Mesenchymal stem cell (in vitro differentiated cells and primary cell): ENCODE results near the gene APLNR.

Experiments
- DNase-seq: peaks from one replicate; pipeline ENCODE4 v3.0.0-alpha.2; 2013
- H2AFZ ChIP-seq: one replicate; pipeline ENCODE4 v1.6.1; 2013; ENCODE audit warnings: low read depth, mild to moderate bottlenecking, control low read depth, inconsistent platforms, low read length, moderate library complexity
- H2AK5ac ChIP-seq: 2 replicates; pipeline ENCODE4 v1.6.1; 2013; ENCODE audit warnings: low read length, moderate library complexity, mild to moderate bottlenecking, inconsistent platforms; ENCODE audit not compliant: severe bottlenecking
- H2BK120ac ChIP-seq: one replicate; pipeline ENCODE4 v1.6.1; 2013; ENCODE audit warnings: low read depth, mild to moderate bottlenecking, inconsistent platforms, low read length, moderate library complexity
- H2BK12ac ChIP-seq, 2 experiments: one replicate each; pipeline ENCODE4 v1.6.1; 2013; ENCODE audit warnings: inconsistent platforms in 2 of 2, low read length in 2 of 2, mild to moderate bottlenecking in 2 of 2, moderate library complexity in 2 of 2, control low read depth in 1 of 2
- H2BK15ac ChIP-seq: one replicate; pipeline ENCODE4 v1.6.1; 2013; ENCODE audit warnings: mild to moderate bottlenecking, low read depth, inconsistent platforms; ENCODE audit not compliant: poor library complexity, severe bottlenecking
- H2BK5ac ChIP-seq: 2 replicates; pipeline ENCODE4 v1.6.1; 2013; ENCODE audit warnings: low read depth, mild to moderate bottlenecking, low read length, control low read depth, inconsistent platforms; ENCODE audit not compliant: poor library complexity, severe bottlenecking
- H3K14ac ChIP-seq, 2 experiments: one replicate each; pipeline ENCODE4 v1.6.1; 2013; ENCODE audit warnings: inconsistent platforms in 2 of 2, low read length in 2 of 2, control low read depth in 1 of 2, mild to moderate bottlenecking in 1 of 2, moderate library complexity in 1 of 2
- H3K18ac ChIP-seq, 2 experiments: one replicate each; pipeline ENCODE4 v1.6.1; 2013; ENCODE audit warnings: inconsistent platforms in 2 of 2, low read length in 2 of 2, control low read depth in 1 of 2, low read depth in 1 of 2, mild to moderate bottlenecking in 1 of 2
- H3K23ac ChIP-seq, 2 experiments: one replicate each; pipeline ENCODE4 v1.6.1; 2013; ENCODE audit warnings: inconsistent platforms in 2 of 2, low read length in 2 of 2, mild to moderate bottlenecking in 2 of 2, moderate library complexity in 2 of 2, control low read depth in 1 of 2
- H3K27ac ChIP-seq: 2 replicates; pipeline ENCODE4 v1.5.1; 2013; ENCODE audit warnings: mild to moderate bottlenecking, moderate library complexity, low read length, control low read depth, inconsistent platforms; ENCODE audit not compliant: poor library complexity, severe bottlenecking
- H3K27me3 ChIP-seq, 2 experiments: 2 replicates each; pipeline versions ENCODE4 v1.6.1 to v1.7.0; 2013; ENCODE audit warnings: low read length in 2 of 2, mild to moderate bottlenecking in 2 of 2, moderate library complexity in 2 of 2, control low read depth in 1 of 2, inconsistent platforms in 1 of 2; ENCODE audit not compliant: control insufficient read depth in 1 of 2, insufficient read depth in 1 of 2
- H3K36me3 ChIP-seq, 2 experiments: 2 replicates each; pipeline versions ENCODE4 v1.6.1 to v1.7.0; 2013; ENCODE audit warnings: low read length in 2 of 2, control low read depth in 1 of 2, inconsistent platforms in 1 of 2, low read depth in 1 of 2, mild to moderate bottlenecking in 1 of 2; ENCODE audit not compliant: insufficient read depth in 2 of 2, control insufficient read depth in 1 of 2
- H3K4ac ChIP-seq, 2 experiments: one replicate each; pipeline ENCODE4 v1.6.1; 2013; ENCODE audit warnings: inconsistent platforms in 2 of 2, low read length in 2 of 2, mild to moderate bottlenecking in 2 of 2, moderate library complexity in 2 of 2, control low read depth in 1 of 2, low read depth in 1 of 2
- H3K4me1 ChIP-seq: 2 replicates; pipeline ENCODE4 v1.6.1; 2013; ENCODE audit warnings: low read depth, low read length, control low read depth; ENCODE audit not compliant: control insufficient read depth, insufficient read depth
- H3K4me2 ChIP-seq: 2 replicates; pipeline ENCODE4 v1.6.1; 2013; ENCODE audit warnings: low read length, mild to moderate bottlenecking, inconsistent platforms; ENCODE audit not compliant: poor library complexity, severe bottlenecking
- H3K4me3 ChIP-seq, 2 experiments: 2 replicates each; pipeline versions ENCODE4 v1.5.1 to v1.7.0; 2013; ENCODE audit warnings: low read length in 2 of 2, mild to moderate bottlenecking in 2 of 2, control low read depth in 1 of 2, low read depth in 1 of 2; ENCODE audit not compliant: insufficient read depth in 1 of 2
- H3K79me1 ChIP-seq: replicated peaks from 2 replicates; pipeline ENCODE4 v1.6.1; 2013; ENCODE audit warnings: mild to moderate bottlenecking, control low read depth, low read length, inconsistent platforms; ENCODE audit not compliant: poor library complexity, severe bottlenecking
- H3K9ac ChIP-seq: 2 replicates; pipeline ENCODE4 v1.7.0; 2013; ENCODE audit warnings: mild to moderate bottlenecking, low read length, moderate library complexity
- H3K9me3 ChIP-seq: 2 replicates; pipeline ENCODE4 v1.7.0; 2013; ENCODE audit warnings: mild to moderate bottlenecking, low read length; ENCODE audit not compliant: control insufficient read depth
- H4K8ac ChIP-seq: one replicate; pipeline ENCODE4 v1.6.1; 2013; ENCODE audit warnings: inconsistent platforms, mild to moderate bottlenecking, low read length, moderate library complexity
- H4K91ac ChIP-seq: one replicate; pipeline ENCODE4 v1.6.1; 2013; ENCODE audit warnings: mild to moderate bottlenecking, low read length, inconsistent platforms
- WGBS: methylation state at CpG from one replicate; pipeline ENCODE4 v1.1.7; 2013; ENCODE audit warnings: mixed read lengths; 5-methylcytosine and 5-hydroxymethylcytosine counted together

Gene APLNR

DNA sequence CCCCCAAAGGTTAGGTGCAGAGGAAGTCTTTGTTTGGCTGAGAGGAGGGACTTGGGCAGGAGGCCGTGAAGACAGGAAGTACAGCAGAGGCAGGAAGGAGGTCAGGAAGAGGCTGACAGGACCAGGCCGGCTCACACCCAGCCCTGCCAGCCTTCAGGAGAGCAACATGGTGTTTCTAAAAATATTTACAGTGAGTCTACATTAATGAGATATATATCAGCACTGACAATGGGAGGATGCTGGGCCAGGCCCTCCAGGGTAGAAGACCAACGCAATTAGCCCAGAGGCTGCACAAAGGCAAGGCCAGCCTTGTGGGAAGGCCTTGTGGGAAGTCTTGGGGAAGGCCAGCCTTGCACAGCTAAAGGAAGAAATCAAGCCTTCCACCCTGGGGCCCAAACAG, 7.9 kb upstream of the APLNR start:
- H2BK12ac ChIP-seq = no peak overlapping the region
- no peak overlapping the region for H3K18ac ChIP-seq
- H3K9ac ChIP-seq = no peak overlapping the region
- no peak overlapping the region for H2AK5ac ChIP-seq
- H4K8ac ChIP-seq = no peak overlapping the region
- H2BK120ac ChIP-seq = no peak overlapping the region
- no peak overlapping the region for H2BK5ac ChIP-seq
- no peaks in the 10 kb centered on the region for H3K9me3 ChIP-seq
- H3K36me3 ChIP-seq = no peaks in the 10 kb centered on the region
- H4K91ac ChIP-seq = no peak overlapping the region
- H3K79me1 ChIP-seq = no peaks in the 10 kb centered on the region
- DNase-seq = no peak
- no peak overlapping the region for H3K4me2 ChIP-seq
- no peak overlapping the region for H2BK15ac ChIP-seq
- H3K23ac ChIP-seq = no peak overlapping the region
- H3K27ac ChIP-seq = no peak overlapping the region
- H3K14ac ChIP-seq = no peak overlapping the region
- peaks cover 20 to 30% of the 10 kb centered on the region in 2 experiments for H3K27me3 ChIP-seq
- H3K4me1 ChIP-seq = no peaks in the 10 kb centered on the region
- H3K4me3 ChIP-seq = no peak overlapping the region
- H2AFZ ChIP-seq = no peak overlapping the region
- 78% methylated on average over 1 of the region's 3 CpGs for whole genome bisulfite sequencing
- H3K4ac ChIP-seq = no peak overlapping the region

DNA sequence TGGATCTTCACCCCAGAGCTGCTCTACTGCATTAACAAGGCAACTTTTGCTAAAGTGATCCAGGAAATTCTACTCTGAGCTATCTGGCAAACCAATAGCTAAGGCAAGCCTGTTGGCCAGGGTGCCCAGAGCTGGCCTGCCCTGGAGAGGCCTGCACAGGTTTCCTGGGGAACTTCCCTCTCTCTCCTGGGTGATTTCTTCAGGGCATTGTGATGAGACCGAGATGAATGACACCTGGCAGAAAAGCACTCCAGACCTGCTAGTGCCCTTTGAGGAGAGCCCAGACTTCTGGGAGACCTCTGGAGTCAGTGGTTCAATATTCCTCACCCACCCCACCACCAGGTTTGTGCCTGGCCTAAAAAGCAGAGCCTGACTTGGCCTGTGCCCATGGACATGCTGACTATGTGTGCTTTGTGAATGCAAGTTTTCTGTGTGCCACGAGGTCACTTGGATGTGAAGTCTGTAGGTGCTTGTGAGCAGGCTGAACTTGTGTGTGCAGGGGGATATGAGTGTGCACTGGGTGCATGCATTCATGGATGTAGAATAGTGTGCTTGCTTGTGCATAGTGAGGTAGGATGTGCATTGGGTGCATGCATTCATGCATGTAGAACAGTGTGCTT, 4.4 kb upstream of the APLNR start:
- H3K4me2 ChIP-seq = no peak overlapping the region
- no peak overlapping the region for H4K8ac ChIP-seq
- no peak overlapping the region for H2BK12ac ChIP-seq
- no peak overlapping the region for H3K23ac ChIP-seq
- no peak overlapping the region for H3K14ac ChIP-seq
- no peak overlapping the region for H3K4me3 ChIP-seq
- no peak overlapping the region for H2AFZ ChIP-seq
- H2AK5ac ChIP-seq = no peak overlapping the region
- no peaks in the 10 kb centered on the region for H3K9me3 ChIP-seq
- DNase-seq = no peak
- no peaks in the 10 kb centered on the region for H3K4me1 ChIP-seq
- no peak overlapping the region for H2BK5ac ChIP-seq
- no peak overlapping the region for H4K91ac ChIP-seq
- H2BK15ac ChIP-seq = no peak overlapping the region
- H3K27ac ChIP-seq = no peak overlapping the region
- no peak overlapping the region for H2BK120ac ChIP-seq
- no peaks in the 10 kb centered on the region for H3K36me3 ChIP-seq
- 47% methylated on average over 2 of the region's 2 CpGs for WGBS
- H3K9ac ChIP-seq = no peak overlapping the region
- peaks cover 40 to 57% of the 10 kb centered on the region in 2 experiments for H3K27me3 ChIP-seq
- no peak overlapping the region for H3K4ac ChIP-seq
- H3K18ac ChIP-seq = no peak overlapping the region
- H3K79me1 ChIP-seq = no peaks in the 10 kb centered on the region

DNA sequence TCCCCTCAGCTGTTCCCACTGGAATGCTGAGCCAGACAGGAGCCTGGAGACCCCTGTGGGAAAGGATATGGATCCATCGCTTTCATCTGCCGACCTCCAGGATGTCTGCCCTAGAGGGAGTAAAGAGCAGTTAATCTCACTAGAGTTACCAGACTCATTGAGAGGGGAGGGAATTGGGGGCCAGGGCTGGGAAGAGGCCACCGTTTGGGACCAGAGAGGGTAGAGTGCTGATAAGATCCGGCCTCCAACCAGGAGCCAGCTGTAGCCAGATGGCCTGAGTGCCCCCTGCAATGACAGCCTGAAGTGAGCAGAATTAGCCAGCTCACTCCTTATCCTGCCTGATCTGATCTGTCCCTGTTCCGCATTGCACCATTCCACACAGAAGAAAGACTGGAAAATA, 3.7 kb upstream of the APLNR start:
- Histone ChIP-seq H4K8ac (no peak overlapping the region), H2BK12ac (no peak overlapping the region), H3K27ac (no peak overlapping the region), H3K27me3 (peaks cover 45 to 57% of the 10 kb centered on the region in 2 experiments), H2BK120ac (no peak overlapping the region), H2BK5ac (no peak overlapping the region), H3K18ac (no peak overlapping the region), H3K4me1 (no peaks in the 10 kb centered on the region), H3K23ac (no peak overlapping the region), H3K79me1 (no peaks in the 10 kb centered on the region), H3K4me2 (no peak overlapping the region), H3K4me3 (no peak overlapping the region), H3K9ac (no peak overlapping the region), H2AFZ (no peak overlapping the region), H3K4ac (no peak overlapping the region), H2BK15ac (no peak overlapping the region), H3K14ac (no peak overlapping the region), H2AK5ac (no peak overlapping the region), H3K36me3 (no peaks in the 10 kb centered on the region), H4K91ac (no peak overlapping the region), H3K9me3 (no peaks in the 10 kb centered on the region)
- no peak for DNase-seq
- 4% methylated on average over 5 of the region's 5 CpGs for WGBS

DNA sequence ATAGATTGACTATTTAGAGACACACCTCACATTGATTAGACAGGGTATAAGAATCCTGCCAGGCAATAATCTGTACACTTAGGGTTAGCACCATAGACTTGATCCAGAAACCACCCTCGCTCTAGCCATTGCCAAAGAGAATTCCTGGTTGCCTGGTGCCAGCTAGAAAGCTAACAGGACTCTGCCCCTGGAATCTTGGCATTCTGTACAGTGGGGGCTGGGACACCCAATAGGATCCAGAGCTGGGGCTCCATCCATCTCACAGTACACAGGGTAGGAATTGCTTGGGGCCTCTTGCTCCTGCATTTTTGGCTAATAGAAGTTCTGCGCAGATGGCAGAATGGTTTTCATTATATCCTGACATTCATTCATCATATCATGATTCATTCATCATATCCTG, 3.0 kb upstream of the APLNR start:
- 90% methylated on average over 2 of the region's 2 CpGs for WGBS

More for the DNA sequence above, 3.0 kb upstream of the APLNR start:
- H2BK120ac ChIP-seq = no peak overlapping the region
- no peaks in the 10 kb centered on the region for H3K4me1 ChIP-seq
- no peak overlapping the region for H3K14ac ChIP-seq
- H2BK12ac ChIP-seq = no peak overlapping the region
- H4K91ac ChIP-seq = no peak overlapping the region
- DNase-seq = no peak
- H3K4ac ChIP-seq = no peak overlapping the region
- no peak overlapping the region for H3K27ac ChIP-seq
- no peak overlapping the region for H2AFZ ChIP-seq
- no peaks in the 10 kb centered on the region for H3K79me1 ChIP-seq
- no peaks in the 10 kb centered on the region for H3K9me3 ChIP-seq
- H3K4me2 ChIP-seq = no peak overlapping the region
- no peak overlapping the region for H4K8ac ChIP-seq
- no peak overlapping the region for H3K4me3 ChIP-seq
- no peak overlapping the region for H2BK5ac ChIP-seq
- H3K23ac ChIP-seq = no peak overlapping the region
- no peaks in the 10 kb centered on the region for H3K36me3 ChIP-seq
- H3K9ac ChIP-seq = no peak overlapping the region
- no peak overlapping the region for H2BK15ac ChIP-seq
- H3K27me3 ChIP-seq = peaks cover 48 to 61% of the 10 kb centered on the region in 2 experiments
- H3K18ac ChIP-seq = no peak overlapping the region
- H2AK5ac ChIP-seq = no peak overlapping the region
